GM12891 (cell line): Measurements from ENCODE around the gene FABP6.

Experiments used
- POLR2A ChIP-seq: IDR thresholded peaks from 2 replicates; pipeline ENCODE4 v1.6.1; 2011; ENCODE audit warnings: low read depth, low read length, control low read depth
- POLR2AphosphoS5 ChIP-seq: IDR thresholded peaks from 2 replicates; pipeline ENCODE4 v1.6.1; 2011; ENCODE audit warnings: low read depth, low read length, control low read depth
- POU2F2 ChIP-seq: IDR thresholded peaks from 2 replicates; pipeline ENCODE4 v1.6.1; 2011; ENCODE audit warnings: low read depth, mild to moderate bottlenecking, control low read depth, low read length, moderate library complexity
- SPI1 ChIP-seq: IDR thresholded peaks from 2 replicates; pipeline ENCODE4 v1.6.1; 2011; ENCODE audit warnings: low read depth, low read length, control low read depth
- TAF1 ChIP-seq: IDR thresholded peaks from 2 replicates; pipeline ENCODE4 v1.6.1; 2011; ENCODE audit warnings: low read depth, low read length, control low read depth

- TF ChIP-seq POLR2A, result no peak
- no peak for TF ChIP-seq TAF1
- no peak for TF ChIP-seq POLR2AphosphoS5
- TF ChIP-seq SPI1, result no peak
- no peak for TF ChIP-seq POU2F2
These were observed 47.2 kb upstream of the FABP6 start for GRCh38 chr5:160181965-160182622.
